CD4-positive, alpha-beta T cell treated with Interleukin-2 at 100 ng/mL for 4 hours (primary cell): ENCODE data around the gene CDX4.
"Not testable (repeated sequence)": the region's sequence is repeated elsewhere in the genome, so short reads cannot be mapped to it uniquely, and the experiment has no call there.

ENCODE experiments used
- DNase-seq: peaks from one replicate; pipeline ENCODE4 v3.0.0-alpha.2; 2020; ENCODE audit warnings: low spot score

CDX4 gene, protein sequence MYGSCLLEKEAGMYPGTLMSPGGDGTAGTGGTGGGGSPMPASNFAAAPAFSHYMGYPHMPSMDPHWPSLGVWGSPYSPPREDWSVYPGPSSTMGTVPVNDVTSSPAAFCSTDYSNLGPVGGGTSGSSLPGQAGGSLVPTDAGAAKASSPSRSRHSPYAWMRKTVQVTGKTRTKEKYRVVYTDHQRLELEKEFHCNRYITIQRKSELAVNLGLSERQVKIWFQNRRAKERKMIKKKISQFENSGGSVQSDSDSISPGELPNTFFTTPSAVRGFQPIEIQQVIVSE

DNA sequence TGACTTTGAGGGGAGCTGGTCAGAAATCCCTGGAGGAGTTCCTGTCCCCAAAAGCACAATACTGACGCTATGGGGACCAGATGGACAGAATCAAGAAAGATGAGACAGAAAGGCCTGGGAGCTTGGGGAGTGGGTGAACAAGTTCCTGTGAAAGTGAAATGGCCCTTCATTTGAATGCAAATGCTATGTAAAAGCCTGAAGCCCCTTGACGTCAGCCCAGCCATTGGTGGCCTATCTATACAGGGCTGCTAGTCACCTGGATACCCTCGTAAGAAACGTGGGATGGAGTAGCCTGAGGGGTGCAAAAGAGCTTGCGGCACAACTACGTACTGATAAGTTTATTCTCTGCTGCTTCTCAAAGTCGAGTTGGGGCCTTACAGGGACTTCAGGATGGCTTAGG, at the start of gene CDX4:
Gene CDX4 (plus strand): TSS at position 223 of the 400 bp plus-strand sequence. CDS start 201 bp downstream, outside the sequence.
- DNase-seq, result no peak

DNA sequence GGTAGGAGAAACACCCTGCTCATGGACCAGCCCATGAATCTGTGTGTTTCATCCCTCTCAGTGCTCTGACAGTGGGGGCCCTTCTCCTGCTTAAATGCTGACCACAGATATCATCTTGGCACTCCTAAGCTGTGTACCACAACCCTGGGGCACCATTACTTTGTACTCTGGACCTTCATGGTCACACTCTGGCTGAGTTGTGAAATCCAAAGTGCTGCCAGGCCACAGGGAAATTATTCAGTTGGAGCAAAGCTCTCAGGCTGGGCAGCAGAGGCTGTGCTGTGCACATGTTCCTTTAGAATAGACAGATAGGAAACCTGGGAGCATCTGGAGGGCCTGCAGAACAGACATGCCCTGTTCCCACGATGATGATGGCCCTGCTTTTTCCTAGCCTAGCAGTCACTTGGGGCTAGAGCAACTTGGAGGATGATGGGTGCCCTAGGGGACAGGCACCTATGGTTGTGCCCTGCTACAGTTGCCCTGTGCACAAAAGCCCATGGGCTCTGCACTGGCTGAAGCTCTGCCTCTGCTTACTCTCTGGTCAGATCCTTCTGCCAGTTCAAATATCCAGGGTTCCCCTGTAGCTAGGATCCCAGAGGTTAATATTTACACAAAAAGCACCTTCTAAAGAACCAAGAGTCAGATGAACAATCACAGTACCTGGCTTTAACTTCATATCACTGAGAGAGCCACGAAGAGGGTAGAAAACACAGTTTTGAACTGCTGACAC, 48.5 kb upstream of the CDX4 start:
- no peak for DNase-seq

DNA sequence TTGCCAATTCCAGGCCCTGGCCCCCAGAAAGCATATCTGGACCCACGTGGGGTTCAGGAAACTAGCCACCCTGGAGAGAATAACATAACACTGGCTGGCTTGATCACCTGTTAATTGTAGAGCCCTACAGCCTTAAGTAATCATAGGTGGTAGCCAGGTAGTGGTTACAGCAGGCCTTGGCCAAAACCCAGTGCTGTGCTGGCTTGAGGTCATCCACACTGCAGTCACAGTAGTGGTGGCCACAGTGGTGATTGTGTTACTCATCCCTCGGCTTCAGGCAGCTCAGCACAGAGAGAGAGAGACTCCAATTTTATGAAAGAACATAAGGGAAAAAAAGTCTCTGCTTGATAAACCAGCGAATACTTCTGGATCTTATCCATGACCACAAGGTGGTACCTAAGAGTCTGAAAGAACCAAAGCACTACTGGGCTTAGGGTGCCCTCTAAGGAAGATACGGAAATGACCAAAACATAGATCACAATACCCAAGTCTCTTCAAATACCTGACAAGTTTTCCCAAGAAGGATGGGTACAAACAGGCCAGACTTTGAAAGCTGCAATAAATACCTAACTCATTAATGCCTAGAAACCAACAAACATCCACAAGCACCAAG, 46.6 kb upstream of the CDX4 start:
- DNase-seq, result no peak

DNA sequence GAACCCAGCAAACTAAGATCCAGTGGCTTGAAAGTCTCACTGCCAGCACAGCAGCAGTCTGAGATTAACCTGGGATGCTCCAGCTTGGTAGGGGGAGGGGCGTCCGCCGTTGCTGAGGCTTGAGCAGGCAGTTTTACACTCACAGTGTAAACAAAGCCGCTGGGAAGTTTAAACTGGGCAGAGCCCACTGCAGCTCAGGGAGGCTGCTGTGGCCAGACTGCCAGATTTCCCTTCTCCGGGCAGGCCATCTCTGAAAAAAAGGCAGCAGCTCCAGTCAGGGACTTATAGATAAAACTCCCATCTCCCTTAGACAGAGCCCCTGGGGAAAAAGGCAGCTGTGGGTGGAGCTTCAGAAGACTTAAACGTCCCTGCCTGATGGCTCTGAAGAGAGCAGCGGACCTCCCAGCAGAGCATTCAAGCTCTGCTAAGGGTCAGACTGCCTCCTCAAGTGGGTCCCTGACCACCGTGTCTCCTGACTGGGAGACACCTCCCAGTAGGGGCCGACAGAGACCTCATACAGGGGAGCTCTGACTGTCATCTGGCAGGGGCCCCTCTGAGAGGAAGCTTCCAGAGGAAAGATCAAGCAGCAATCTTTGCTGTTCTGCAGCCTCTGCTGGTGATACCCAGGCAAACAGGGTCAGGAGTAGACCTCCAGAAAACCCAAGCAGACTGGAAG, 45.1 kb upstream of the CDX4 start:
- DNase-seq, result no peak

DNA sequence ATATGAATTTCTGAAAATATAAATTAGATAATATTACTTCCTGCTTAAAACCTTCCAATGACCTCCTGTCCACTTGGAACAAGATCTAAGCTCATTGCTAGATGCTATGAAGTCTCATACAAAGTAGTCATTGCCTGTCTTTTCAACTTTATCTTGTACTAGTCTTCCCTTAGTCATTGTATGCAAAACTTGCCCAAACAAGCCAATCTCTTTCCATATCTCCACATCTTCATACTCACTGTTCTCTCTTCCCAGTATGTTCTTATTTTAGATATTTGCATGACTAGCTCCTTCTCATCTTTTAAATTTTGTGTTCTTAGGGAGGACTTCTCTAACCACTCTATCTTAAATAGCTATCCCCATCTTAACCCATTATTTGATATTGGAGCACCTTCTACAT, 33.9 kb upstream of the CDX4 start:
- DNase-seq, result no peak

DNA sequence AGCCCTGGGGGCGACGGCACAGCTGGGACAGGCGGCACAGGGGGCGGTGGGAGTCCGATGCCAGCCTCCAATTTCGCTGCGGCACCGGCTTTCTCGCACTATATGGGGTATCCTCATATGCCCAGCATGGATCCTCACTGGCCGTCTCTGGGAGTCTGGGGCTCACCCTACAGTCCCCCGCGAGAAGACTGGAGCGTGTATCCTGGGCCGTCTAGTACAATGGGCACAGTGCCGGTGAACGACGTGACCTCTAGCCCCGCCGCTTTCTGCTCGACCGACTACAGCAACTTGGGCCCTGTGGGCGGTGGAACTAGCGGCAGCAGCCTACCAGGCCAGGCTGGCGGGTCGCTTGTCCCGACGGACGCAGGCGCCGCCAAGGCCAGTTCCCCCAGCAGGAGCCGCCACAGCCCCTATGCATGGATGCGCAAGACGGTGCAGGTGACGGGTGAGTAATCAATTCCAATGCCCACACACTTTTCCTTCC, 500 bp downstream of the CDX4 start:
- no peak for DNase-seq

DNA sequence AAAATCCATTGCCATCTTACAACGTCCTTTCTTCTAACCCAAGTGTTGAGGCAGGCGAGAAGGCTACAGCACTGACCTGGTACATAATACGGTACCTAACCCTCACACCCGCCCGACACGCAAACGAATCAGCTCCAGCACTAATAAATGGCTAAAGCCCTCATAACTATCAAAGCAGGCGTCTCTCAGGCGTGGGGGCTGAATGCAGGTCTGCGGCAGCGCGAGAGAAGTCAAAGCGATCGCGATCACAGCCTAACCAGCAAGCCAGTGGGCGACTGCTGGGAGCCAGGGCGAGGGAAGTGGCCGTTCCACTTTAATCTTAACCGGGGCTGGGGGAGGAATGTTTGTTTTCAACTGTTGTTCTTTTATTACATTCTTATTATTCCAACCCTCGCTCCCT, 1.5 kb downstream of the CDX4 start:
- DNase-seq, result no peak

DNA sequence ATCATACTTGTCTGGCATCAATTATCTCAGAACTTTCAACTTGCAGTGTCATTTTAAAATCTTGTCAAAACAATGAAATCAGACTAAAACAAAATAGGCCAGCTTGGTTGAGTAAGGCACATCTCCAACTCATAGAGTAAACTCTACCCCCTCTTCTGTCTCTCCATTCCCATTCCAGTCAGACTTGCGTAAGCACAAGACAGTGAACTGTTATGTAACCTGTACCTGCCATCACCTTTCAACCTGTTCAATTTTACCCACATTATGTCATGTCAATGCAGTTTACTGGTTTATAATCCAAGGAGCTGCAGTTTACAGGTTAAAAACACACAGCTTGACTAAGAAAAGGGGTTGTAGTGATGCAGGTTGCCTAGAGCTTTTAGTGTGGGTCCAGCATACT, 8.3 kb downstream of the CDX4 start:
- no peak for DNase-seq

DNA sequence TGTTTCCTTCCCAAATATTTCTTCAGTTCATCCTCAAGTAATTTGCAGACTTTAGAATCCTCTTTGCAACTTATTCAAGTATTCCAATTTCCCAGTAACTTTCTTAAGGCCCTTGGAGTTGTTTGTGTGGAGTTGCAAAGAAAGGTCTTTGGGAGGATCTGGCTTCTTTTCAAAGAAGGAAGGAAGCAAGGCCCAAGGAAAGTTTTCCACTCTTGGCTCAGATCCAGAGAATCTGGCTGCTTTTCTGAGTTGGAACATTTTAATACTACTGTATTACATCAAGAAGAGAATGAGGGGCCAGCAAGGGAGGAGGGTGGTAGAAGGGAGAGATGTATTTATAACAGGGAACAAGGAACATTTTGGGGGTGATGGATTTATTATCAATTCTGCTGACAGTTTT, 10.5 kb downstream of the CDX4 start:
- DNase-seq, result no peak

DNA sequence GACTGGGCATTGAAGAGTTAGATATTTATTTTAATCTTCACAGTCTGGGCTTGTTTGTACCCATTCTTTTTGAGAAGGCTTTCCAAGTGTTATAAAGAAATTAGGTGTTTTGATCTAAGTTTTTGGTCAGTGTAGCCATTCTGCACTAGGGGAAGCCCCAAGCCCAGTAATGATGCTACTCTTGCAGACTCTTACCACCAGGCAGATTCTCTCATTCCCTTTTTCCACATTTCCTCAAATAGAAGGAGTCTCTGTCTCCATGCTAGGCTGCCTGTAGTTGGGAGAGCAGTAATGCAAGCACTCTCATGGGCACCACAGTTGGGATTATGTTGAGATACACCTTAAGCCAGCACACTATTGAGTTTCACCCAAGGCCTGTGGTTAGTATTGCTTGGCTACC, 21.5 kb downstream of the CDX4 start:
- DNase-seq, result no peak

DNA sequence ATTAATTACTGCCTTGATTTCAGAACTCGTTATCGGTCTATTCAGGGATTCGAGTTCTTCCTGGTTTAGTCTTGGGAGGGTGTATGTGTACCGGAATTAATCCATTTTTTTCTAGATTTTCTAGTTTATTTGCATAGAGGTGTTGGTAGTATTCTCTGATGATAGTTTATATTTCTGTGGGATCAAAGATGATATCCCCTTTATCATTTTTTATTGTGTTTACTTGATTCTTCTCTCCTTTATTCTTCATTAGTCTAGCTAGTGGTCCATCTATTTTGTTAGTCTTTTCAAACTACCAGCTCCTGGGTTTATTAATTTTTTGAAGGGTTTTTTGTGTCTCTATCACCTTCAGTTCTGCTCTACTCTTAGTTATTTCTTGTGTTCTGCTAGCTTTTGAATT, 32.1 kb downstream of the CDX4 start:
- no peak for DNase-seq

DNA sequence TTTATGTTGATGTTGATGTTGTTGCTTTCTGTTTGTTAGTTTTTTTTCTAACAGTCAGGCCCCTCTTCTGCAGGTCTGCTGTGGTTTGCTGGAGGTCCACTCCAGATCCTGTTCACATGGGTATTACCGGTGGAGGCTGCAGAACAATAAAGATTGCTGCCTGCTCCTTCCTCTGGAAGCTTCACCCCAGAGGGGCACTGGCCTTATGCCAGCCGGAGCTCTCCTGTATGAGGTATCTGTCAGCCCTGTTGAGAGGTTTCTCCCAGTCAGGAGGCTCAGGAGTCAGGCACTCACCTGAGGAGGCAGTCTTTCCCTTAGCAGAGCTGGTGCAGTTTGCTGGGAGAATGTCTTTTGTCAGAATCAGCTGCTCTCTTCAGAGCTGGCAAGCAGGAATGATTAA, 34.7 kb downstream of the CDX4 start:
- no peak for DNase-seq

DNA sequence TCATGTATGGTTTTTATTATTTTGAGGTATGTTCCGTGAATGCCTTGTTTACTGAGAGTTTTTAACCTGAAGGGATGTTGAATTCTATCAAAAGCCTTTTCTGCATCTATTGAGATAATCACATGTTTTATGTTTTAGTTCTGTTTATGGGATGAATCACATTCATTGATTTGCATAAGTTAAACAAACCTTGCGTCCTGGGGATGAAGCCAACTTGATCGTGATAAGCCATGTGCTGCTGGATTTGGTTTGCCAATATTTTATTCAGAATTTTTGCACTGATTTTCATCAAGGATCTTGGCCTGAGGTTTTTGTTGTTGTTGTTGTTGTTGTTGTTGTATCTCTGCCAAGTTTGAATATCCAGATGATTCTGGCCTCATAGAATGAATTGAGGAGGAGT, 43.8 kb downstream of the CDX4 start:
- no peak for DNase-seq

DNA sequence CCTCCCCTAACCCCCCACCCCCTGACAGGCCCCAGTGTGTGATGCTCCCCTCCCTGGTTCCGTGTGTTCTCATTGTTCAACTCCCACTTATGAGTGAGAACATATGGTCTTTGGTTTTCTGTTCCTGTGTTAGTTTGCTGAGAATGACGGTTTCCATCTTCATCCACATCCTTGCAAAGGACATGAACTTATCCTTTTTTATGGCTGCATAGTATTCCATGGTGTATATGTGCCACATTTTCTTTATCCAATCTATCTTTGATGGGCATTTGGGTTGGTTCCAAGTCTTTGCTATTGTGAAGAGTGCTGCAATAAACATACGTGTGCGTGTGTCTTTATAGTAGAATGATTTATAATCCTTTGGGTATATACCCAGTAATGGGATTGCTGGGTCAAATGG, 45.3 kb downstream of the CDX4 start:
- DNase-seq, result not testable (repeated sequence)
